HepG2 (cell line): ENCODE results near the gene NUDCD2. TPM values are rescaled to one million over a fixed set of nuclear protein-coding genes. Genes with fewer than 3 reads are reported as not detected.

Experiments
- DMTF1 ChIP-seq: sonication (generic); formaldehyde crosslinking; IDR thresholded peaks from 2 replicates; pipeline ENCODE4 v1.4.0; 2020; ENCODE audit warnings: mild to moderate bottlenecking, missing genetic modification reagents
- JUND ChIP-seq: sonication (generic); formaldehyde crosslinking; IDR thresholded peaks from 2 replicates; pipeline ENCODE4 v1.8.0; 2022; ENCODE audit warnings: mild to moderate bottlenecking, missing genetic modification reagents
- KLF9 ChIP-seq: IDR thresholded peaks from 2 replicates; pipeline ENCODE4 v1.6.1; 2016; ENCODE audit warnings: low read depth
- MATR3 ChIP-seq: sonication (generic); formaldehyde crosslinking; IDR thresholded peaks from 2 replicates; pipeline ENCODE4 v1.4.0; 2020; ENCODE audit warnings: missing genetic modification reagents
- MED1 ChIP-seq: sonication (generic); formaldehyde crosslinking; IDR thresholded peaks from 2 replicates; pipeline ENCODE4 v1.4.0; 2020; ENCODE audit warnings: missing genetic modification reagents
- PRDM15 ChIP-seq: sonication (generic); formaldehyde crosslinking; IDR thresholded peaks from 2 replicates; pipeline ENCODE4 v1.4.0; 2020; ENCODE audit warnings: missing genetic modification reagents
- RAD21 ChIP-seq: fragments of 450-650 bp; formaldehyde crosslinking; IDR thresholded peaks from 2 replicates; pipeline ENCODE4 v1.5.0; 2020; ENCODE audit warnings: mild to moderate bottlenecking
- SALL2 ChIP-seq: sonication (generic); formaldehyde crosslinking; IDR thresholded peaks from 2 replicates; pipeline ENCODE4 v1.8.1; 2023; ENCODE audit warnings: mild to moderate bottlenecking, missing genetic modification reagents, inconsistent platforms
- SOX6 ChIP-seq, 2 experiments: fragments of 450-650 bp in 1 of 2; sonication (generic) in 1 of 2; formaldehyde crosslinking in 1 of 2; IDR thresholded peaks; 2 replicates each; pipeline versions ENCODE4 v1.4.0 to v1.6.1; 2017 to 2020; ENCODE audit warnings: antibody characterized with exemption in 1 of 2, mild to moderate bottlenecking in 1 of 2, missing genetic modification reagents in 1 of 2
- TBL1XR1 ChIP-seq: fragments of 150-350 bp; IDR thresholded peaks from 2 replicates; pipeline ENCODE4 v1.6.1; 2014; ENCODE audit warnings: borderline replicate concordance, low read length; ENCODE audit not compliant: partially characterized antibody
- THRA ChIP-seq: sonication (generic); formaldehyde crosslinking; IDR thresholded peaks from 2 replicates; pipeline ENCODE4 v1.4.0; 2020; ENCODE audit warnings: missing genetic modification reagents, borderline replicate concordance
- ZNF143 ChIP-seq: sonication (generic); formaldehyde crosslinking; IDR thresholded peaks from 2 replicates; pipeline ENCODE4 v1.4.0; 2020; ENCODE audit warnings: missing genetic modification reagents
- ZNF335 ChIP-seq: sonication (generic); formaldehyde crosslinking; IDR thresholded peaks from 2 replicates; pipeline ENCODE4 v1.4.0; 2020; ENCODE audit warnings: missing genetic modification reagents
- ZNF432 ChIP-seq: sonication (generic); formaldehyde crosslinking; IDR thresholded peaks from 2 replicates; pipeline ENCODE4 v1.5.0; 2020; ENCODE audit warnings: missing genetic modification reagents, mild to moderate bottlenecking, borderline replicate concordance
- ZNF562 ChIP-seq: sonication (generic); formaldehyde crosslinking; IDR thresholded peaks from 2 replicates; pipeline ENCODE4 v1.8.0; 2022; ENCODE audit warnings: missing genetic modification reagents, borderline replicate concordance
- ZNF567 ChIP-seq: sonication (generic); formaldehyde crosslinking; IDR thresholded peaks from 2 replicates; pipeline ENCODE4 v1.8.1; 2023; ENCODE audit warnings: mild to moderate bottlenecking, missing genetic modification reagents, borderline replicate concordance
- ZNF577 ChIP-seq: sonication (generic); formaldehyde crosslinking; IDR thresholded peaks from 2 replicates; pipeline ENCODE4 v1.4.0; 2020; ENCODE audit warnings: mild to moderate bottlenecking, low read depth, missing genetic modification reagents, borderline replicate concordance
- ZNF709 ChIP-seq: sonication (generic); formaldehyde crosslinking; IDR thresholded peaks from 2 replicates; pipeline ENCODE4 v1.5.0; 2020; ENCODE audit warnings: mild to moderate bottlenecking, missing genetic modification reagents
- ZNF770 ChIP-seq: sonication (generic); formaldehyde crosslinking; IDR thresholded peaks from 2 replicates; pipeline ENCODE4 v1.5.0; 2020; ENCODE audit warnings: mild to moderate bottlenecking, missing genetic modification reagents
- polyA plus RNA-seq, 8 experiments: library from polyadenylated mRNA; depleted of rRNA in 3 of 8; stranded (reverse) in 7 of 8; unstranded in 1 of 8; fragments of >200 nt; fragmentation: Illumina TruSeq in 4 of 8; extraction: Trizol in 4 of 8; gene quantifications; 2 replicates each; pipeline versions ENCODE4 v1.2.1 to v1.2.3, GENCODE V29; 2011 to 2016; ENCODE audit warnings: low read depth in 4 of 8, missing spikeins in 1 of 8, mixed read lengths in 1 of 8; ENCODE audit not compliant: insufficient read depth in 1 of 8
- total RNA-seq, 5 experiments: library from RNA; depleted of rRNA; stranded (reverse); fragments of >200 nt; fragmentation: Illumina TruSeq; extraction: Trizol; gene quantifications; 2 replicates each; pipeline ENCODE4 v1.2.3, GENCODE V29; 2016; ENCODE audit warnings: low read depth in 1 of 5

Gene NUDCD2
- total and polyA plus RNA-seq, 2 of the 13 experiments (the other 11 are each of a cell fraction or from before 2014, with no cell fraction given) = 14.8 to 39.2 TPM

- TF ChIP-seq ZNF432 (CRISPR knock-in tag) = no peak
- TF ChIP-seq KLF9 (CRISPR knock-in tag) = peak; percentile 27; the same call in 1 of the 2 replicates
- TF ChIP-seq ZNF577 = no peak
- TF ChIP-seq JUND = no peak
- peak; percentile 18; the same call in 1 of the 2 replicates for TF ChIP-seq PRDM15 (CRISPR knock-in tag)
- 0 out of 2 replicates have a peak, but pooled peaks have one; percentile 12 for TF ChIP-seq SALL2 (CRISPR knock-in tag)
- TF ChIP-seq THRA = peak; percentile 50; the same call in 1 of the 2 replicates
- TF ChIP-seq SOX6 (IDR thresholded peaks at IDR 0.05) = no peak
- peak; percentile 67 for TF ChIP-seq SOX6 (CRISPR knock-in tag; IDR thresholded peaks at IDR 0.05)
- TF ChIP-seq ZNF143 (CRISPR knock-in tag) = no peak
- peak; percentile 51; the same call in 1 of the 2 replicates for TF ChIP-seq ZNF770
- no peak for TF ChIP-seq ZNF567 (CRISPR knock-in tag)
- TF ChIP-seq MED1 (CRISPR knock-in tag) = 0 out of 2 replicates have a peak, but pooled peaks have one; percentile 1
- TF ChIP-seq ZNF562 = no peak; the same call in 1 of the 2 replicates
- TF ChIP-seq TBL1XR1 = no peak
- TF ChIP-seq ZNF709 (CRISPR knock-in tag) = peak; percentile 85; the same call in 1 of the 2 replicates
- peak; percentile 20; the same call in 1 of the 2 replicates for TF ChIP-seq RAD21 (CRISPR knock-in tag)
- no peak for TF ChIP-seq ZNF335
- no peak for TF ChIP-seq MATR3 (CRISPR knock-in tag)
- TF ChIP-seq DMTF1 = no peak
Observed at GRCh38 chr5:163437309-163438182, 22.4 kb downstream of the NUDCD2 start, which contains the start of gene CCNG1 (continued).
